ENCODE data around the gene FOXP2. TPM values are rescaled to one million over a fixed set of nuclear protein-coding genes. Genes with fewer than 3 reads are reported as not detected.

Gene FOXP2
- total RNA-seq, 1 donor = 5.8 TPM

DNA sequence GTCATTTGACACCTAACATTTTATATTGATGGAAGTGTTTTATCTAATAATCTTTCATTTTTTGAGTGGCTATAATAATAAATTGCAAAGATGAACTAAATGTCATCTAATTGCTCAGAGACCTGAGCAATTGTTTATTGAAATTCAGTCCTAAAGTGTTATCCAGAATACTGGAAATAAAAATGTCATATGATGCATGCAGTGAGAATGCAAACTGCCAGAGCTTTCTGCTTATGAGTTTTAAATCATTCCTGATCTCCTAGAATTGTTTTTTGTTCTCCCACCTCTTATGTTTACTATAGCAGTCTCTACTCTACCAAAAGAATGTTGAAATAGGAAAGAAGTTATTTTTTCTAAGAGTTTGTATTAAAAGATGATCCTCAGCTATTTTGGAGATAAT is 116.7 kb downstream of the FOXP2 start:
- Histone ChIP-seq H3K4me3 (ENCODE audit: insufficient read depth, low read length) (no peak overlapping the region), H4K20me1 (ENCODE audit: insufficient read depth, low read length) (no peaks in the 10 kb centered on the region), H3K79me2 (ENCODE audit: insufficient read depth, low read length) (no peaks in the 10 kb centered on the region), H3K27ac (ENCODE audit: low read depth, low read length) (no peak overlapping the region), H3K9me3 (ENCODE audit: low read depth, low read length) (no peaks in the 10 kb centered on the region), H3K4me1 (ENCODE audit: insufficient read depth, low read length) (no peaks in the 10 kb centered on the region), H3K36me3 (ENCODE audit: insufficient read depth, low read length) (no peaks in the 10 kb centered on the region), H2AFZ (ENCODE audit: low read length) (no peak overlapping the region), H3K27me3 (ENCODE audit: insufficient read depth, low read length) (no peaks in the 10 kb centered on the region), H3K4me2 (ENCODE audit: insufficient read depth, low read length) (no peak overlapping the region)
- no peak for TF ChIP-seq CTCF (IDR thresholded peaks at IDR 0.05; ENCODE audit: extremely low read depth, low read depth, low read length)
- DNase-seq (ENCODE audit: insufficient read length, low spot score, missing footprints) = no peak

DNA sequence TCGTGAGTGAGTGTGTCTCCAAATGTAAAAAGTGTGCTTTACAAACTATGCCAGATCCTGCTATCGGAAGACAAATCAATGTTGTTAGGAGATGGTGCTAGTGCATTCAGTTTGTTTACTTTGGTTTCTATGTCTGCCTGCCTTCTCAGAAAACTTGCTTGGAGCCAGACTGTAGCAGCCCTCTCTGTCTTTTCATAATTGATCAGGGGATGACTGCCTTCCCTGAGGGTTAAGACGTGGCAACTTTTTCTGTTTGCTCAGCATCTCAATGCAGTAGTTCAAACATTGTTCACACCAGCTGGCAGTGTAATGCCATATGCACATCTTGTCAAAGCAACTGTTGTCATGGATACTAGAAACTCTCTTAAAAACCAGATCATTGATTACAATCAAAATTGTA is 118.5 kb downstream of the FOXP2 start:
- Histone ChIP-seq H2AFZ (ENCODE audit: low read length) (peak overlapping the region; percentile 17), H3K27ac (ENCODE audit: low read depth, low read length) (no peak overlapping the region), H3K27me3 (ENCODE audit: insufficient read depth, low read length) (no peaks in the 10 kb centered on the region), H3K4me1 (ENCODE audit: insufficient read depth, low read length) (no peaks in the 10 kb centered on the region), H3K79me2 (ENCODE audit: insufficient read depth, low read length) (no peaks in the 10 kb centered on the region), H3K4me2 (ENCODE audit: insufficient read depth, low read length) (no peak overlapping the region), H3K4me3 (ENCODE audit: insufficient read depth, low read length) (no peak overlapping the region), H3K9me3 (ENCODE audit: low read depth, low read length) (no peaks in the 10 kb centered on the region), H3K36me3 (ENCODE audit: insufficient read depth, low read length) (no peaks in the 10 kb centered on the region), H4K20me1 (ENCODE audit: insufficient read depth, low read length) (no peaks in the 10 kb centered on the region)
- no peak for DNase-seq (ENCODE audit: insufficient read length, low spot score, missing footprints)
- TF ChIP-seq CTCF (IDR thresholded peaks at IDR 0.05; ENCODE audit: extremely low read depth, low read depth, low read length) = no peak

- Histone ChIP-seq H3K9me3 (ENCODE audit: low read depth, low read length) (no peaks in the 10 kb centered on the region), H3K36me3 (ENCODE audit: insufficient read depth, low read length) (no peaks in the 10 kb centered on the region), H3K4me3 (ENCODE audit: insufficient read depth, low read length) (no peak overlapping the region), H3K79me2 (ENCODE audit: insufficient read depth, low read length) (no peaks in the 10 kb centered on the region), H3K4me2 (ENCODE audit: insufficient read depth, low read length) (no peak overlapping the region), H4K20me1 (ENCODE audit: insufficient read depth, low read length) (no peaks in the 10 kb centered on the region), H3K27me3 (ENCODE audit: insufficient read depth, low read length) (no peaks in the 10 kb centered on the region), H3K27ac (ENCODE audit: low read depth, low read length) (no peak overlapping the region), H2AFZ (ENCODE audit: low read length) (no peak overlapping the region), H3K4me1 (ENCODE audit: insufficient read depth, low read length) (no peaks in the 10 kb centered on the region)
- TF ChIP-seq CTCF (IDR thresholded peaks at IDR 0.05; ENCODE audit: extremely low read depth, low read depth, low read length) = no peak
- DNase-seq (ENCODE audit: insufficient read length, low spot score, missing footprints) = no peak
These were observed 120.3 kb downstream of the FOXP2 start for GRCh38 chr7:114534953-114535352.

- H3K9me3 ChIP-seq (ENCODE audit: low read depth, low read length) = no peaks in the 10 kb centered on the region
- H3K36me3 ChIP-seq (ENCODE audit: insufficient read depth, low read length) = no peaks in the 10 kb centered on the region
- H3K4me2 ChIP-seq (ENCODE audit: insufficient read depth, low read length) = no peak overlapping the region
- H4K20me1 ChIP-seq (ENCODE audit: insufficient read depth, low read length) = no peaks in the 10 kb centered on the region
- H3K79me2 ChIP-seq (ENCODE audit: insufficient read depth, low read length) = no peaks in the 10 kb centered on the region
- no peaks in the 10 kb centered on the region for H3K27me3 ChIP-seq (ENCODE audit: insufficient read depth, low read length)
- no peak for DNase-seq (ENCODE audit: insufficient read length, low spot score, missing footprints)
- no peaks in the 10 kb centered on the region for H3K4me1 ChIP-seq (ENCODE audit: insufficient read depth, low read length)
- H3K4me3 ChIP-seq (ENCODE audit: insufficient read depth, low read length) = no peak overlapping the region
- TF ChIP-seq CTCF (IDR thresholded peaks at IDR 0.05; ENCODE audit: extremely low read depth, low read depth, low read length) = peak; percentile 45
- H3K27ac ChIP-seq (ENCODE audit: low read depth, low read length) = no peak overlapping the region
- H2AFZ ChIP-seq (ENCODE audit: low read length) = no peak overlapping the region
These were observed 125.0 kb downstream of the FOXP2 start for GRCh38 chr7:114539575-114539974.
